Islet of Langerhans (tissue), 1 donor: ENCODE results near the gene IPO13.

Source experiments
- FAIRE-seq: peaks from one replicate; lab custom pipeline; 2011; peaks lifted over from hg19 to GRCh38; lab: Jason Lieb, UNC

Gene IPO13

DNA sequence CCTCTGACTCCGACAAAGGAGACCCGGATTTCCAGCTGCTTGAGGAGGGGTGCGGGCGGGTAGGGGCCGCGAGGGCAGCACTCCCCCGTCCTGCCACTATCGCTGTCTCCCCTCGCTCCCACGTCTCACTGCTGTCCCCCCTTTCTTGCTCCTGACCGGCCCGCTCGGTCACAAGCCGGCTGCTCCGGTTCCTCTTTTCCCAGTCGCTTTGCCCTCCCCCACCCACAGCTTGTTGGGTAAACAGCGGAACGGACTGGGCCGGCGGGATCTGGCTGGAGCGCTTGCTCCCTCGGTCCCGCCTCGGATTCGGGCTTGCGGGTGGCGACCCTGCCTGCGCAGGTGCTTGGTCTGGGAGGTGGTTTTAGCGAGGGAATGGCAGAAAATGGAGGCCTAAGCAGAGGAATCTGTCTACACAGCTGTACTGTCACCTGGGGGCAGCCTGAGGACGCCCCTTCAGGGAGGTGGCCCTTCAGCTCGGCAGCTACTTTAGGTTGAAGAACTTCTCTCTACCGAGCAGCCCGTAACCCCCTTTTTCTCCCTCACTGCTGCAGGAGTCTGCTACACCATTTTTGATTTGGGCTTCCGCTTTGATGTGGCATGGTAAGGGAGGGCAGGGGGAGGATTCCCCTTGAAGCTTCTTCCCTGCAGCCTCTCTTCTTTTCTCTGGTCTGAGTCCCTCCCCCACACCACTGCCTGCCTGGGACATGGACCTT is 28.7 kb downstream of the IPO13 start:
- no peak for FAIRE-seq

- no peak for FAIRE-seq
Measured at GRCh38 chr1:43976045-43976444, 29.3 kb downstream of the IPO13 start.

- no peak for FAIRE-seq
Measured at GRCh38 chr1:43976890-43977289, 30.1 kb downstream of the IPO13 start.

DNA sequence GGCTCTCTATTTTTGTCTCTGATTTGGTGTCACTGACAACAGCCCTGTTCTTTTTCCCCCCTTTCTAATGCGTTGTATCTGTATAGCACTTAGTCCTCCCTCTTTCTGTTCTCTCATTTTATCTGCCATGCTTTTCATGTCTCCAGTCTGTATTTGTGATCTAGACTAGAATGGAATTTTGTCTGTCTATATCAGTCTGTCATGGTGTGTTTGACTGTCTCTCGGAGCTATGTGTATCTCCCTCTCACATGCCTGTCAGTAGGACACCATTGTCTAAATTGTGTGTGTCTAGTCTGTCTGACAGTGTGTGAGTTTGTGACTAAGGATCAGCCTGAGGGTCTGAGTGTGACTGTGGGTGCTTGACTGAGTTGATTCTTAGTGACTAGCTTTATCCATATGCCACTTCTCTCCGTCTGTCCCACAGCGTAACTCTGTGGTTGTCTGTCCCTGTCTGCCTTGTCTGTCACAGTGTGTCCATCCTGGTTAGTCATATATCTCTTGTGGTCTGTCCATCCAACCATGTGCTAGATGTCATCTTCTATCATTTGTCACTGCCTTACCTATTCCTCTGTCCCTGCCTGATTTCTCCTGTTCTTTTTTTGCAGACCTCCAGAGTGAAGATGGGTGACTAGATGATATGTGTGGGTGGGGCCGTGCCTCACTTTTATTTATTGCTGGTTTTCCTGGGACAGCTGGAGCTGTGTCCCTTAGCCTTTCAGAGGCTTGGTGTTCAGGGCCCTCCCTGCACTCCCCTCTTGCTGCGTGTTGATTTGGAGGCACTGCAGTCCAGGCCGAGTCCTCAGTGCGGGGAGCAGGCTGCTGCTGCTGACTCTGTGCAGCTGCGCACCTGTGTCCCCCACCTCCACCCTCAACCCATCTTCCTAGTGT is 30.9 kb downstream of the IPO13 start:
- no peak for FAIRE-seq

GRCh38 chr1:43978264-43978550 is 31.5 kb downstream of the IPO13 start:
- no peak for FAIRE-seq

DNA sequence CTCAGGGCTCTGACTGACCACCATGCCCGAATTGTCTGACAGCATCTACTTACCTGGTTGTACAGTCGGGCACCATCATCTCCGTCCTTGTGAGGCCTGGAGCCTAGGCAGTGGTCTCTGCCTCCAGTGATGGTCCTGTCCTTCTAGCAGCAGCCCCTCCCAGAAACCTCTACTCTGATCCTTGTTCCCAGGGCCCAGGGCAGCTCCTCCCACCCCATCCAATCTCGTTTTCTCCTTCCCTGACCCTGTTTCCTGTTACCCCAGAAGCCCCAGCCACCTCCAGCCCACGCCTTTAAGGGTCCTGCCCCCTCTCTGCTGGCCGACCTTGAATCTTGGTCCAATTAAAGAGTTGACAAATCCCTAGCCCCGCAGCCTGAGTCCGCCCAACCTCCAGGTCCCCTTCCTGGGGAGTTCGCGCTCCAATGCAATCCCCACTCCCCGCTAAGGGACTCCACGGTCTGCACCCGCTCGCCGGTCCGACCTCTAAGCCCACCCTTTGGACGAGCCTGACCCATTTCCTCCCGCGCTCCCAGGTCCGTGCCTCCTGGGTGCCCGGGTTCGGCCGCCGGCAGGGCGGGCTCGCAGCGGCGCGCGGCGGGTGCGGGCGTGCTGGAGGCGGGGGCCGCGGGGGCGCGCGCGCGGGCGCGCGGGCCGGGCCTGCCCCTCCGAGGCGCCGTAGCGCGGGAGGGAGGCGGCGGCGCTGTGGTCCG is 32.0 kb downstream of the IPO13 start, which contains the start of gene B4GALT2:
B4GALT2 (plus strand) TSS at position 660 of the 710 bp plus-strand sequence. CDS start 1,951 bp downstream, outside the sequence.
- FAIRE-seq: no peak

DNA sequence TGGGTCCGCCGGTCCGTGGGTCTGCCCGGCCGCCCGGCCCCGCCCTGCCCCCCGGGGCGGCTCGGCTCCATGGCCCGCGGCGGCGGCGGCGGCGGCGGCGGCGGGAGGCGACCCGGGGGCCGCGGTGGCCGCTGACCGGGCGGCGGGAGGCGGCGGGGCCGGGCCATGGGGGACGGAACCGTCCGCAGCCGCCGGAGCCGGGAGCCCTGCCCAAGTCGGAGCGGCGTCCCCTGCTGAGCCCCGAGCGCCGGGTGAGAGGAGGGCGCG is 32.4 kb downstream of the IPO13 start:
- no peak for FAIRE-seq

GRCh38 chr1:43979528-43980254 is 32.9 kb downstream of the IPO13 start:
- no peak for FAIRE-seq

DNA sequence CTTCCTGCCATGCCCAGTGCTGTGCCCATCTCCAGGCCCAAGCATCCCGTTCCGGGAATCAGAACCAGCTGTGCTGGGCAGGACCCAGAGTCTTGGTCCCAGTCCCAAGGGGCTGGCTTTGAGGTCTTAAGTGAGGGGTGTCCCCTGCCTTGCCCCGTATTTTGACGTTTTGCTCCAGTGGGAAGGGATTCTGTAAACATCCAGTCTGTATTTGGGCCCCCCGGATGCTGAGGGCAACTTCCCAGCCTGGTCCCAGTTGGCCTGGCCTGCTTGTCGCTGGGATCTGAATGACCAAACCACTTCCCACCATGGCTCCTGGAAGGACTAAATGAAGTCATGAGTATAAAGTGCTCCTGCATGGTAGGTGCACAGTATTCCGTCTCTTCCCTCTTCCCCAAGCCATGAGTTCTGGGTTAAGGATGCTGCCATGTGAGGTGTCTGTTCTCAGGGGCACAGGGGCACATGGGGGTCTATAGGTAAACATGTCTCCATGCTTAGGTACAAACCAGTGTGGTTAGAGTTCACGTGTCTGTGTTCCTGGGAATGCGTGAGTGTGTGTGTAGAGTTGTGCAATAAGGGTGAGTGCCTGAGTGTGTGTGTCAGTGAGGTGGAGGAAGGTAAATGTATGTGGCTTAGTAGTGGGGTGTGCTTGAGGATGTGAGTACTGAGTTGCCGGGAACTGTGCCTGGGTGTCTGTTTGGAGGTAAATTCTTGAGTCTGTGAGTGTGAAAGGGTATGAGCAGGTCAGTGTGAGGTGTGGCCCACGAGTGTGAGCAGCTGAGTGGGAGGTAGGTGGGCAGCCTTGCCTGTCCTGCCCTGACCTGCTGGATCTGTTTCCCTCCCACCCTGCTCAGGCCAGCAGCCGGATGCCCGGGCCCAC is 33.7 kb downstream of the IPO13 start:
- FAIRE-seq: no peak

- FAIRE-seq: no peak
Measured at GRCh38 chr1:43981135-43981491, 34.4 kb downstream of the IPO13 start.

- no peak for FAIRE-seq
Measured at GRCh38 chr1:43981636-43982035, 34.9 kb downstream of the IPO13 start.

DNA sequence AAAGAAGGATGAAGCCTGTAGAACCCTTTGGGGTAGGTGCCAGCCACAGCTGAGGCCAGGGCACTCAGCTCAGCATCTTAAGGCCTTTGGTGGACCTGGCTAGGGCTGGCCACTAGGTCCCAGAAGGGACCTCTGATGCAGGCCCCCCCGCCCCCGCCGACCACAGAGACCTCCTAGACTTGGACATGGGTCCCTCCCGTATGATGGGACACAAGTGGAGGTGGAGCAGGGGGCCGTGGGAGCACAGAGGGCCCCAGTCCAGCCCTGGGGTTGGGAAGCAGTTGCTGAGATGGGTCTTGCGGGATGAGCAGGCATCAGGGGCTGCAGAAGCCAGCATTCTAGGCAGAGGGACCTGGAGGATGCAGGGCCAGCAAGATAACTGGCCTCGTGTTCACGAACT is 35.5 kb downstream of the IPO13 start:
- no peak for FAIRE-seq

- FAIRE-seq: no peak
Measured at GRCh38 chr1:43982808-43983207, 36.1 kb downstream of the IPO13 start.

DNA sequence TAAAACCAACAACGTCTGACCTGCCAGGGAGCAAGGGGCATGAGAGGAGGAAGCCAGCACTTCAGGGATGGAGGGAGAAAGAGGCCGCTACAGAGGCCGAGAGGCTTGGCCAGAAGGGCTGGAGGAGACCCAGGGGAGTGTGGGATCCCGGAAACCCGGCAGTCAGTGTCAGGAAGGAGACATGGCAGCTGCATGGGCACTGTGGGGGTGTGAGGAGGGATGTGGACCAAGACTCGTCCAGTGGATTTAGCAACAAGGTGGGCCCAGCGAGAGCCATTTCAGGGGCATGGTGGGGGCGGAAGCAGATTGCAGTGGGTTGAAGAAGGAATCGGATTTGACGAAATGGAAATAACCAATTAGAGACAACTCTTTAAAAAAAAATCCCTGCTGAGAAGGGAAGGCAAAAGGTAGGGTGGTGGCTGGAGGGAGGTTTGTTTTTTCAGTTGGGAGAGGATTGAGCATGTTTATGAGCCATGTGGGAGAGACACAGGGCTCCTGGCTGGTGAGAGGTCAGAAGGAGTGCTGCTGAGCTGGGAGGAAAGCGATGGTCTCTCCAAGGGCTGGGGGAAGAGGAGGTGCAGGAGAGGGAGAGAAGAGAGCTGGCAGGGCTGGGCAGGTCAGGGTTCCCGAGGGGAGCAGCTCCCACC is 36.6 kb downstream of the IPO13 start:
- FAIRE-seq: no peak

DNA sequence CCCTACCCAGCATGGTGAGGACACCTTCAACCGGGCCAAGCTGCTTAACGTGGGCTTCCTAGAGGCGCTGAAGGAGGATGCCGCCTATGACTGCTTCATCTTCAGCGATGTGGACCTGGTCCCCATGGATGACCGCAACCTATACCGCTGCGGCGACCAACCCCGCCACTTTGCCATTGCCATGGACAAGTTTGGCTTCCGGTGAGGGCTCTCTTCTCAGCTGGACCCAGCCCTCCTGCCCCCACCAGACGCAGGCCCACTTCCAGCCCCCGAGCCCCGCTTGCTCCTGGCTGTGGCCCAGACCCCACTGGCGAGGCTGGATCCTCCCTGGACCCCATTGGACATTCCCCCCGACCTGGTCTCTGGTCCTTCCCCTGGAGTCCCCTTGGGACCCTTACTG is 38.1 kb downstream of the IPO13 start:
- FAIRE-seq: no peak

DNA sequence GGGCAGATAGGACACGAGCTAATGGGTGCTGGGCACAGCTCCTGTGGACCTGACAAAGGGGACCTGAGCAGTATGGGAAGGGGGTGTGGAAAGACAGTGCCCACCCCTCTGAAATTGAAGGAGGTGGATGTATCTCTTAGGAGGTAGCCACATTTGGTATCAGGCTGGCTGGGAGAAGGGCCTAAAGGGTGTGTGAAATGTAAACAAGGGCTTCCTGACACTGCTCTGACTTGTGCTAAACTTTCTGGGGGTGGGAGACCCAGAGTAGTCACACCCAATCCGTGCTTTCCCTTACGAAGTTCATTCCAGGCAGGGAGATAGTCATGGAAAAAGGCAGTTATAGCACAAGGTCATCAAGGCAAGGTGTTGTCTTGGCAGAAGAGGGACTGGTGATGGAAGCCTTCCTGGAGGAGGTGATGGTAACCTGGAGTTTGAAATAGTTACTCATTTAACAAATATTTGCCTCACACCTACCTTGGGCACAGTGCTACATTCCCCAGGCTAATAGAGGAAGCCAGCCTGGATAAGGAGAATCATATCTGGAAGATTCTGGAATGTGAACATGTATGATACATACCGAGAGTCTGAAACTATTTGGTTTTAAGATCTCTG is 39.3 kb downstream of the IPO13 start:
- no peak for FAIRE-seq

DNA sequence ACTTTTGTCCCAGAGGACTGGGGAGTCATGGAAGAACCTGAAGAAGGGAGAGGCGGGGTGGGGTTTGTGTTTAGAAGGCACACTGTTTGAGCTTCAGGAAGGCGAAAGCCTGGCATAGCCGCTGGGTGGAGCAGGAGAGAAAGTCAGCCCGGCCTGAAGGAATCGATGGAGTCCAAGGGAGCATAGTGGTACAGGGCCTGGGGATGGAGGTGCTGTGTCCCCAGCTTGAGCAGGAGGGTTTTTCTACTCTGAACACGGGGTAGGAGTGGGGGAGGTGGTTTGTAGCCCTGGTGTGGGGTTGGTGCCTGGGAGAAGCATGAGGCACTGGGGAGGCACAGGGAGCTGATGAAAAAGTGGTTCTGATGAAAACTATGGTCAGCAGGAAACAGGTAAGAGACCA is 40.0 kb downstream of the IPO13 start:
- no peak for FAIRE-seq

DNA sequence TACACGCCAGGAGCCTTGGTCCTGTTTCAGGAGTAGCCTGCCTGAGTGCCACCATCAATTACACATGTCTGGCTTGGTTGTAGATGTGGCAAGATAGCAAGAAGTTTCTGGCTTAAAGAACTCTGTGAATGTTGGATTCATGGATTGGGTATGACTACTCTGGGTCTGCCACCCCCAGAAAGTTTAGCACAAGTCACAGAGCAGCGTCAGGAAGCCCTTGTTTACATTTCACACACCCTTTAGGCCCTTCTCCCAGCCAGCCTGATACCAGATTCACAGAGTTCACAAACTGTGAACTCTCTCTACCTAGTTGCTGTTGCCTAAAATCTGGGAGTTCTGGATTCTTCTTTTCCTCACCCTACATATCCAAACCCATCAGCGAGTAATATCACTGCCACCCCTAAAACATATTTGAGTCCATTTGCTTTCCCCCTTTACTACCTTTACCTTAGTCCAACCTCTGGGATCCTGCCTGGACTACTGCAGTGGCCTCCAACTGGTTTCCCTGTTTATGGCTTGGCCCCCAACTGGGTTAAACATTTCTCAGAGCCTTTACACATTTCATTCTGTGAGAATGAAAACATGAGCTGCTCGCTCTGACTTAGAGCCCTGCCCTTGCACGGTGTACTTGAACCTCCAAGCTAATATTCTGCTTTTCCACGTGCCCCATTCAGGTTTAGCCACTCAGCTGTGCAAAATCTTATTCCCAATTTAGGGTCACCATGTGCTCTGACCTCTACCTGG is 40.6 kb downstream of the IPO13 start:
- no peak for FAIRE-seq

GRCh38 chr1:43990271-43991199 is 43.8 kb downstream of the IPO13 start:
- no peak for FAIRE-seq
